H1 (cell line): ENCODE data around the gene NRXN3. TPM values are rescaled to one million over a fixed set of nuclear protein-coding genes. Genes with fewer than 3 reads are reported as not detected.

ENCODE experiments used
- CTCF ChIA-PET: fragments of 300-600 bp; sonication (Branson Sonifier 250); formaldehyde crosslinking; loops from one replicate; lab custom pipeline; 2021; ENCODE audit not compliant: partially characterized antibody; lab: Charles Lee
- POLR2A ChIA-PET: fragments of 300-600 bp; sonication (Branson Sonifier 250); formaldehyde crosslinking; loops from one replicate; lab custom pipeline; 2021; ENCODE audit warnings: inconsistent platforms; ENCODE audit not compliant: partially characterized antibody; lab: Charles Lee
- DNase-seq, 2 experiments: peaks; one replicate each; pipeline versions ENCODE4 v3.0.0 to v3.0.0-alpha.2; 2010 to 2022; ENCODE audit warnings: low spot score in 2 of 2, low read depth in 1 of 2, mixed read lengths in 1 of 2
- FAIRE-seq: peaks from 2 replicates; lab custom pipeline; 2011; peaks lifted over from hg19 to GRCh38; lab: Jason Lieb, UNC
- H2AFZ ChIP-seq: 2 replicates; pipeline ENCODE4 v1.8.1; 2012; ENCODE audit warnings: low read length, inconsistent platforms
- H2AK5ac ChIP-seq: 2 replicates; pipeline ENCODE4 v1.6.1; 2013; ENCODE audit warnings: low read depth, low read length
- H2BK120ac ChIP-seq: replicated peaks from 2 replicates; pipeline ENCODE3; 2013; ENCODE audit warnings: low read depth, low read length, inconsistent platforms
- H2BK12ac ChIP-seq: 2 replicates; pipeline ENCODE4 v1.6.1; 2013; ENCODE audit warnings: low read depth, low read length
- H2BK15ac ChIP-seq: 2 replicates; pipeline ENCODE4 v1.6.1; 2013; ENCODE audit warnings: low read length
- H2BK20ac ChIP-seq: 2 replicates; pipeline ENCODE4 v1.6.1; 2013; ENCODE audit warnings: low read length
- H2BK5ac ChIP-seq: 2 replicates; pipeline ENCODE4 v1.6.1; 2013; ENCODE audit warnings: low read depth, low read length
- H3K14ac ChIP-seq: 2 replicates; pipeline ENCODE4 v1.6.1; 2013; ENCODE audit warnings: inconsistent platforms; ENCODE audit not compliant: insufficient read length
- H3K18ac ChIP-seq: 2 replicates; pipeline ENCODE4 v1.6.1; 2013; ENCODE audit warnings: low read length; ENCODE audit errors: extremely low read depth
- H3K23ac ChIP-seq: 2 replicates; pipeline ENCODE4 v1.6.1; 2013; ENCODE audit warnings: inconsistent platforms; ENCODE audit not compliant: insufficient read length
- H3K23me2 ChIP-seq: 2 replicates; pipeline ENCODE4 v1.6.1; 2013; ENCODE audit warnings: low read depth, low read length
- H3K27ac ChIP-seq: 2 replicates; pipeline ENCODE4 v1.6.1; 2011; ENCODE audit warnings: low read depth, low read length, inconsistent platforms
- H3K27me3 ChIP-seq, 4 experiments: replicated peaks in 1 of 4; 1 replicate in 1 of 4; 2 replicates in 3 of 4; pipeline versions ENCODE4 v1.6.1 to v1.8.1; 2011 to 2013; ENCODE audit warnings: low read length in 3 of 4, mild to moderate bottlenecking in 3 of 4, inconsistent platforms in 2 of 4, mixed read lengths in 2 of 4, moderate library complexity in 1 of 4; ENCODE audit not compliant: control insufficient read depth in 3 of 4, insufficient read depth in 3 of 4; ENCODE audit errors: extremely low read depth in 1 of 4
- H3K36me3 ChIP-seq, 4 experiments: 2 replicates each; pipeline versions ENCODE4 v1.6.1 to v1.8.1; 2011 to 2013; ENCODE audit warnings: mild to moderate bottlenecking in 4 of 4, low read length in 3 of 4, moderate library complexity in 2 of 4, control low read depth in 1 of 4, inconsistent platforms in 1 of 4; ENCODE audit not compliant: insufficient read depth in 4 of 4, control insufficient read depth in 2 of 4
- H3K4ac ChIP-seq: replicated peaks from 2 replicates; pipeline ENCODE3; 2013; ENCODE audit warnings: low read length, low read depth, mixed read lengths, inconsistent platforms; ENCODE audit not compliant: insufficient read length
- H3K4me1 ChIP-seq, 4 experiments: replicated peaks in 1 of 4; 1 replicate in 1 of 4; 2 replicates in 3 of 4; pipeline versions ENCODE4 v1.6.1 to v1.8.1; 2011 to 2013; ENCODE audit warnings: low read length in 3 of 4, inconsistent platforms in 2 of 4, mixed read lengths in 1 of 4; ENCODE audit not compliant: insufficient read depth in 4 of 4, control insufficient read depth in 3 of 4
- H3K4me2 ChIP-seq, 2 experiments: 2 replicates each; pipeline versions ENCODE4 v1.6.1 to v1.8.1; 2011 to 2013; ENCODE audit warnings: low read depth in 2 of 2, low read length in 2 of 2, control low read depth in 1 of 2, inconsistent platforms in 1 of 2, mild to moderate bottlenecking in 1 of 2; ENCODE audit not compliant: insufficient read depth in 1 of 2
- H3K4me3 ChIP-seq, 4 experiments: fragments of 200-600, 300-600 bp in 1 of 4; sonication (generic), shearing (Covaris generic), sonication (Bioruptor Twin) in 1 of 4; 2 replicates each; pipeline versions ENCODE4 v1.5.1 to v1.8.1; 2011 to 2016; ENCODE audit warnings: low read length in 4 of 4, low read depth in 3 of 4, control low read depth in 2 of 4, inconsistent platforms in 2 of 4, mild to moderate bottlenecking in 2 of 4, mixed read lengths in 1 of 4, moderate library complexity in 1 of 4; ENCODE audit not compliant: insufficient read depth in 2 of 4; ENCODE audit errors: extremely low read depth in 1 of 4
- H3K56ac ChIP-seq: replicated peaks from 2 replicates; pipeline ENCODE3; 2013; ENCODE audit warnings: low read depth, mild to moderate bottlenecking, mixed read lengths, low read length, inconsistent platforms; ENCODE audit not compliant: insufficient read length
- H3K79me1 ChIP-seq: 2 replicates; pipeline ENCODE4 v1.6.1; 2013; ENCODE audit warnings: low read depth, low read length, control low read depth
- H3K79me2 ChIP-seq, 2 experiments: 2 replicates each; pipeline versions ENCODE4 v1.6.1 to v1.8.1; 2012 to 2013; ENCODE audit warnings: low read length in 2 of 2, mild to moderate bottlenecking in 2 of 2, inconsistent platforms in 1 of 2; ENCODE audit not compliant: insufficient read depth in 2 of 2, control insufficient read depth in 1 of 2
- H3K9ac ChIP-seq, 4 experiments: replicated peaks in 1 of 4; 1 replicate in 1 of 4; 2 replicates in 3 of 4; pipeline versions ENCODE4 v1.6.1 to v1.8.1; 2011 to 2013; ENCODE audit warnings: low read depth in 3 of 4, low read length in 3 of 4, control low read depth in 2 of 4, mild to moderate bottlenecking in 2 of 4, moderate library complexity in 2 of 4, inconsistent platforms in 1 of 4; ENCODE audit errors: extremely low read depth in 1 of 4
- H3K9me3 ChIP-seq, 2 experiments: 2 replicates each; pipeline versions ENCODE4 v1.6.1 to v1.8.1; 2012 to 2013; ENCODE audit warnings: mild to moderate bottlenecking in 2 of 2, moderate library complexity in 2 of 2, control low read depth in 1 of 2, inconsistent platforms in 1 of 2, low read depth in 1 of 2, low read length in 1 of 2, mixed read lengths in 1 of 2; ENCODE audit not compliant: insufficient read depth in 2 of 2
- H4K20me1 ChIP-seq, 2 experiments: replicated peaks in 1 of 2; 2 replicates each; pipeline versions ENCODE3 to v1.8.1; 2011 to 2013; ENCODE audit warnings: inconsistent platforms in 2 of 2, low read length in 2 of 2, mild to moderate bottlenecking in 1 of 2; ENCODE audit not compliant: insufficient read depth in 2 of 2, control insufficient read depth in 1 of 2
- H4K5ac ChIP-seq: 2 replicates; pipeline ENCODE4 v1.6.1; 2013; ENCODE audit warnings: low read length, low read depth, mixed read lengths, inconsistent platforms; ENCODE audit not compliant: insufficient read length
- H4K8ac ChIP-seq: 2 replicates; pipeline ENCODE4 v1.8.0; 2013; ENCODE audit warnings: mild to moderate bottlenecking, moderate library complexity, low read length, inconsistent platforms; ENCODE audit not compliant: insufficient read depth; ENCODE audit errors: extremely low read depth
- H4K91ac ChIP-seq: replicated peaks from 2 replicates; pipeline ENCODE3; 2013; ENCODE audit warnings: low read length, mixed read lengths, inconsistent platforms; ENCODE audit not compliant: insufficient read length
- CREB1 ChIP-seq: IDR thresholded peaks from 2 replicates; pipeline ENCODE4 v1.6.1; 2012; ENCODE audit warnings: inconsistent platforms
- YY1 ChIP-seq: IDR thresholded peaks from 2 replicates; pipeline ENCODE4 v1.6.1; 2011; ENCODE audit warnings: low read depth, mild to moderate bottlenecking, low read length
- WGBS, 2 experiments: shearing (Covaris generic) in 1 of 2; methylation state at CpG; one replicate each; pipeline versions ENCODE4 v1.1.6 to v1.1.7; 2013 to 2015; ENCODE audit warnings: low lambda C conversion rate in 2 of 2, mixed read lengths in 2 of 2, inconsistent platforms in 1 of 2, low coverage in 1 of 2, missing lambda C conversion rate in 1 of 2; ENCODE audit not compliant: insufficient replicate concordance in 2 of 2, insufficient coverage in 1 of 2, insufficient read length in 1 of 2; ENCODE audit errors: extremely low coverage in 1 of 2, missing lambda C conversion rate in 1 of 2; 5-methylcytosine and 5-hydroxymethylcytosine counted together
- polyA plus RNA-seq, 7 experiments: library from polyadenylated mRNA; depleted of rRNA in 3 of 7; stranded (reverse) in 5 of 7; unstranded in 2 of 7; fragments of >200 nt in 5 of 7; fragments of 200-250 nt in 2 of 7; gene quantifications; 1 replicate in 5 of 7; 2 replicates in 1 of 7; 4 replicates in 1 of 7; pipeline versions ENCODE4 v1.2.1 to v1.2.3, GENCODE V29; 2011 to 2013; ENCODE audit warnings: missing spikeins in 2 of 7, mixed read lengths in 2 of 7
- total RNA-seq: library from RNA; stranded (reverse); fragmentation: NEBNext Ultra II Directional; extraction: Animal tissue kit (Norgen Biotek cat#: 25700); gene quantifications from 2 replicates; pipeline ENCODE4 v1.2.1, GENCODE V29; 2021

NRXN3 gene
- total and polyA plus RNA-seq, 2 of the 8 experiments (the other 6 are each of a cell fraction or from before 2014, with no cell fraction given): 2.6 to 4.1 TPM

DNA sequence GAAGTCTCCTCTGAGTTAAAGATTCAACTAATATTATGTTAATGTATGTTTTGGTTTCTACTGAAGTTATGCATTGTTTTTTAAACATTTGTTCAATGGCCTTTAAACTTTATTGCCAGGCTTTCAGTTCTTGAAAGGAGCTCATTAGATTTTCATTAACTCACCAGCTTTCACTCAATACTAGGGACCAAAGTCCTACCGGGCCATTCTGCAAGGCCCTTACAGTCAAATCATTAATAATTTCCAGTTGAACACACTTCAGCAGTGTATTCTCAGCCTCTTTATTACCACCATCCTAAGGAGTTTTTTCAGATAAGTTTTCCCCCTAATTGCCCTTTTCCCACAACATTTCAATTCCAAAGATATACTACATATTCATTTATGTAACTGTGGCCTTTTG is 1631.9 kb downstream of the NRXN3 start:
- DNase-seq: no peak
- H3K18ac ChIP-seq: no peak overlapping the region
- H3K23ac ChIP-seq: no peak overlapping the region
- H2BK12ac ChIP-seq: no peak overlapping the region
- H2BK5ac ChIP-seq: no peak overlapping the region
- H4K5ac ChIP-seq: no peak overlapping the region
- 88% methylated on average over 1 of the region's 1 CpG; no CpG with 5 or more reads in 1 of the 2 experiments for WGBS, 2 experiments
- no peaks in the 10 kb centered on the region for H3K79me2 ChIP-seq
- no peak overlapping the region for H3K14ac ChIP-seq
- no peak overlapping the region for H3K4ac ChIP-seq
- H3K9ac ChIP-seq: no peak overlapping the region
- H3K27me3 ChIP-seq: no peaks in the 10 kb centered on the region
- H3K9me3 ChIP-seq: no peaks in the 10 kb centered on the region
- no peak overlapping the region for H4K91ac ChIP-seq
- ChIA-PET POLR2A (no interaction called here), CTCF (interaction anchor here (1.2 kb wide), 1 partner anchor 728 kb away, joined by 3 read pairs; no protein-coding TSS in a partner anchor)
- H3K36me3 ChIP-seq: no peaks in the 10 kb centered on the region
- no peaks in the 10 kb centered on the region for H4K20me1 ChIP-seq
- H3K4me1 ChIP-seq: no peaks in the 10 kb centered on the region
- H2BK20ac ChIP-seq: no peak overlapping the region
- no peak overlapping the region for H3K4me3 ChIP-seq
- TF ChIP-seq YY1 (no peak), CREB1 (no peak)
- no peak overlapping the region for H3K56ac ChIP-seq
- no peaks in the 10 kb centered on the region for H3K23me2 ChIP-seq
- no peak overlapping the region for H2BK120ac ChIP-seq
- H4K8ac ChIP-seq: no peak overlapping the region
- no peak overlapping the region for H2BK15ac ChIP-seq
- H3K79me1 ChIP-seq: no peaks in the 10 kb centered on the region
- H3K27ac ChIP-seq: no peak overlapping the region
- no peak overlapping the region for H2AK5ac ChIP-seq
- no peak overlapping the region for H2AFZ ChIP-seq
- FAIRE-seq: no peak
- no peak overlapping the region for H3K4me2 ChIP-seq
